HG03097 (cell line): ENCODE results near the gene CABP7.

ENCODE experiments used
- ATAC-seq: cut with Tn5 transposase; IDR thresholded peaks from one replicate; pipeline ENCODE4 v1.9.1; 2021; ENCODE audit not compliant: unreplicated experiment, low FRiP score

CABP7 gene

DNA sequence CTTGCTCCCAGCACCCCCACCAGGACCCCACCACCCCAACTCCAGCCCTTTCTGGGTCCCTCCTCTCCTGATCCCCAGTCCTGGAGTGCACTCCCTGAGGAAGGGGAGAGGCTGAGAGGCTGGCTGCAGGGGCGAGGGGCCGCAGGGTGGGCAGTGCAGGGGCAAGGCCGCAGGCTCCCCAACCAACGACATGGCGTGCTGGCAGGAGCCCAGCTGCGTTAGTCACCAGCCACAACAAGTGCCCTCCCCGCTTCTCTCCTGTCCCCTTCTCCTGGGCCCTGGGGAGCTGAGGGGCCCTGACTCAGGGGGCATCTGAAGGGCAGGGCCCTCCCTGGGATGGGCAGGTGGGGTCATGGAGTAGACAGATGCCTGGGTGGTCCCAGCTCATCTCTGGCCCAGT, 2.3 kb downstream of the CABP7 start:
- ATAC-seq: no peak

DNA sequence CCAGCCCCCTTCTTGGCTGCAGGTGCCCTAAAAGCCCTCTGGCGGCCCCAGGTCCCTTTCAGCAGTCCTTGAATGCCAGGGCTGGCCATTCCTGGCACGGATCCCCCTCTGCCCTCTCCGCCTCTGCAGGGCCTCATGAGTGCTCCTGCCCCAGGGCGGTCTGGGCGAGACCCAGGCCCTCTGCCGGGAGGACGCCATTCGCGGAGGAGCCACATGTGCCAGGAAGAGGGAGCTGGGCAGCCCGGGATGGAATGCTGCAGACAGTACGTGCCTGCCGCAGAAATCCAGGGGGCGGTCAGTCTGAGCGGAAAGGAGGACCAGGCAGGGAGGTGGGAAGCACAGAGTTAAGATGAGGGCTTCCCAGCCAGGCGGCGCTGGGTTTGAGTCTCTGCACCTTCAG, 2.8 kb downstream of the CABP7 start:
- no peak for ATAC-seq

DNA sequence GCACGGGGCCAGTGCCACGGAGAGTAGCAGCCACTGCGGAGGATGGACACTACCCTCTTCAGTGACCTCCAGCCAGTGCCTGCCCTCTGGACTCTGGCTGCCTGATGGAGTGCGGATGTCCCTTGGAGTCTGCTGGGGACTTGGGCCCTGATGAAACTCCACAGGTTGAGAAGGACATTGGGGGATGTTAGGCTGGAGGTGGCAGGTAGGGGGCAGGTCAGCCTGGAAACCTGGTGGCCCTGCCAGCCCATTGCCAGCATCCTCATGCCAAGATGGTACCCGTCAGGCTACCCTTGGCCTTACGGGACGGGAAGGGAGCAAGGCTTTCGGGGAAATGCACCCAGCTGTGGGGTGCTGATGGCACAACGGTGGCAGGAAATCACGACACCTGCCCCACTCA, 4.0 kb downstream of the CABP7 start:
- no peak for ATAC-seq

DNA sequence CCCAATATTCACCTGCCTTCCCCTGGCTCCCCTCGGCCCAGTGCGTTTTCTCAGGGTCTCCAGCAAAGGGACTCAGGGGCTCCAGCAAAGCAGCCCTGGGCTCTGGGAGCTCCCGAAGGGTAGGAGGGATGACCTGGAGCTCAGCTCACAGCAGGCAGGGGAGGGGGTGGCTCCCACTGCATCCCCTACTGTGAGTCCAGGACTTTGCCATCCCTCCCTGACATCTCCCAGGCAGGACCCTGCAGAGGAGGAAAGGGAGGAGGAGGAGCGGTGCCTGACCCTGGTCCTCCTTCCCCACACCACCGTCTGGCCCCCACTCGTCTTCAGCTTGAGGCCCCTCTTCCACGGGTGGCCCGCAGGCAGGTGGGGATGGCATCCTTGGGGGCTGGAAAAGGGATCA, 5.0 kb downstream of the CABP7 start:
- ATAC-seq: no peak

DNA sequence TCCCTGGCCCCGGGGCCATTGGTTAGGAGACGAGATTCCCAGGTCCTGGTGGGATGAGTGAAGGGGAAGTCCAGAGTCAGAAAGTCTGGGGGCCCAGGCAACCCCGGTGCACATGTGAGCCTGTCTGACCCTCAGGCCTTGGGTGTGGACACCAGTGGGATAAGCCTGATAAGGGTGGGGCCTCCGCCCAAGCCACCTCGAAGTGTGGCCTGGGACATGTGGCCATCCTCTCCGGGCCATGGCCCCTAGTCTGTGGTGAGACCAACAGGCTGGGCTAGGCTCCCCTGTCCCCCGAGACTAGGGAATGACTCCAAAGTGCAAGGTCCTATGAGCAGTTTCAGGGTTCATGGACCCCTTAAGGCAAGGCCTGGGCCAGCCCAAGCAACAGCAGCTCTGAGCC, 6.3 kb downstream of the CABP7 start:
- no peak for ATAC-seq

DNA sequence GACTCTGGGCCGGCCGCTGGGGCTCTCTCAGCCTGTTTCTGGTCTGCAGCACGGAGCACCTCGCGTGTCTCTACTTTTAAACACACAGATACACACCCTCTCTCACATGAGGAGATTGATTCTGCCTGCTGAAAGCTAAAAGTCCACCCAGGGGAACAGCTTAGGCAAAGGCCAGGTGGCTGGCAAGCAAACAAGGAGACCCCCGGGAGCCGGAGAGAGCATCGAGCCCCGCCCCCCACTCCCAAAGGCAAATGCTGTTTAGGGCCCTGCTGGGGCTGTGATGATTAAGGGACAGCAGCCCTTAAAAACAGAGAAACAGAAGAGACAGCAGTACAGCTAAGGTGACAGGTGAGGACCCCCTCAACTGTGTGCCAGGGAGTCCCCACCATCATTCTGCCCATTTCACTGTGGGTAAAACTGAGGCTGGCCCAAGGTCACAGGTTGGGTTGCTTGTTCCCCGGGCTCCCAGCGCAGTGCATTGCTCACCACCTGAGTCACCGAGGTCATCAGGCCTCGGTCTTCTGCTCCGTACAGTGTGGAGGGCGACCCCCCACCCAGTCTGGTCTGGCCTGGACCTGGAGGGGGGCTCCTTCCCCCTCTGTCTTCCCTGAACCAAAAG, 6.8 kb downstream of the CABP7 start:
- ATAC-seq: no peak

DNA sequence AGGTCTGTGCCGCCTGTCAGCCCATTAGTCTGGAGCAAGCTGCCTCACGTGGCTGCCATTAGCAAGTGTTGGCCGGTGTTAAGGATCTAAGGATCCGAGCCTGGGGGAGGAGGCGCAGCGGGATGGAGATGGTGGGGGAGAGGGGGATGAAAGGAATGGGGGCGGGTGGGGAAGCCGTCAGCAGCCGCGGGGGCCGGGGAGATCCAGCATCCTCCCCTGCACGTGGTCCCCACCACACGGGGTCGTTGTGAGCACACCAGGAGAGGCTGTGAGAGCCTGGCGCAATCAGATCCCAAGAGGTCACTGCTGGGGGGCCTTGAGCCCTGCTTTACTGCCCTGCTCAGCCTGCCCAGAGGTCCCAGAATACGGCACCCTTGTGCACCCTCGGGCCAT, 7.3 kb downstream of the CABP7 start:
- ATAC-seq: no peak

DNA sequence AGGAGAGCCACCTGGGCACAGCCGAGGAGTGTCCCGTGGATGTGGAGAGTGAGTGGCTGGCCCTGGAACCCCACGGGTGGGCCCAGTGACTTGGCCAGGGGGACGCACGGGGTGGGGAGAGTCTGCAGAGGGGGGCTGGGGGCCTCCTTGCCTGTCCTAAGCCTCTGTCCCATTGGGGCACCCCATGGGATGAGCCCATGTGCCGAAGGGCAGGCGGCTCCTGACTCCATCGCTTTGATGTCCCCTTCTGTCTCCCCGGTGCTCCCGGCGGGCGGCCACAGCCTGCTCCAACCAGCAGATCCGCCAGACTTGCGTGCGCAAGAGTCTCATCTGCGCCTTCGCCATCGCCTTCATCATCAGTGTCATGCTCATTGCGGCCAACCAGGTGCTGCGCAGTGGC, 9.4 kb downstream of the CABP7 start:
- ATAC-seq: no peak

DNA sequence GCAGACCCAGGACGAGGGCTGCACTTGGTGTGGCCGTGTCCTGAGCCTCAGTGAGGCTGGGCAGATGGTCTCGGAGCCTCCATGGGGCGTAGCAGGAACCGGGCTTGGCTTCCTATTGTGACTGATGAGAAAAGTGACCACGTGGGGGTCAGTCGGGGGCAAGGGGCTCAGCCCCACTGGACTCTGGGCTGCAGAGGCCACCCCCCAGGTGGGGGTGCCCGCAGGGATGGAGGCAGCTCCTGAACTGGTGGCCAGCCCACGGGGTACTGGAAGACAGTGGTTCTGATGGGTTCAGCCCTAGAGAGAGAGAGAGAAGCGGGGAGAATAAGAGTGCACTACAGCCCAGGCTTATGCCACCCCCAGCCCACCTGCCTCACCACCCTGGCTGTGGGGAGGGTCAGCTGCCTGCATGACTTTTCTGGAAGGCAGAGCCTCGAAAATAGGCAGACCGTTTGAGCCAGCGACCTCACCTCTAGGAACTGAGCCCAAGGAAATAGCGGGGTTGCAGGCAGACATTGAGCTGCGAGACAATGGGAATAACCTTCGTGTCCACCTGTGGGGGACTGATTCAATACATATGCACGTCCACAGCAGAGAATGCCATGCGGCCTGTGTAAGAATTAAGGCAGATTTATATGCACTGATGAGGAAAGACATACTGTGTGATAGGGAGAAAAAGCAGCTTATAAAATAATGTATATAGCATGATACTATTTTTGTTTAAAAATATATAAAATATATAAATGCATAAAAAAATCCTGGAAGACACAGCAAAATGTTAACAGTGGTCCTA, 11.5 kb downstream of the CABP7 start:
- no peak for ATAC-seq

DNA sequence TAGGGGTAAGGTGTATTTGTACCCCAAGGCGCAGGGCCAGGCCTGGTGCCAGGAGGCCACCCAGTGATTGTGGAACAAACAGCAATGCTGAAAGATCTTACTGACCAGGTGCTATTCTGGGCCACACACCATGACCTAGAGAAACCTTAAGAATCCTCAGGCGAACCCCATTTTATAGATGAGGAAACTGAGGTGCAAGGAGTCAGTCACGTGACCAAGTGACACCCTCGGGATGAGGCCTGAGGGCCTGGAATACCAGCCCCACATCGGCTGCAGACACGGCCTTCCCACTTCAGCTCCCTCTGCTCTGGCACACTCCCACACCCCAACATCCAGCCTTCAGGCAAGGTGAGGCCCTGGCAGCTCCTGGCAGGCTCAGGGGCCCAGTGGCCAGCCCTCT, 13.1 kb downstream of the CABP7 start:
- no peak for ATAC-seq

DNA sequence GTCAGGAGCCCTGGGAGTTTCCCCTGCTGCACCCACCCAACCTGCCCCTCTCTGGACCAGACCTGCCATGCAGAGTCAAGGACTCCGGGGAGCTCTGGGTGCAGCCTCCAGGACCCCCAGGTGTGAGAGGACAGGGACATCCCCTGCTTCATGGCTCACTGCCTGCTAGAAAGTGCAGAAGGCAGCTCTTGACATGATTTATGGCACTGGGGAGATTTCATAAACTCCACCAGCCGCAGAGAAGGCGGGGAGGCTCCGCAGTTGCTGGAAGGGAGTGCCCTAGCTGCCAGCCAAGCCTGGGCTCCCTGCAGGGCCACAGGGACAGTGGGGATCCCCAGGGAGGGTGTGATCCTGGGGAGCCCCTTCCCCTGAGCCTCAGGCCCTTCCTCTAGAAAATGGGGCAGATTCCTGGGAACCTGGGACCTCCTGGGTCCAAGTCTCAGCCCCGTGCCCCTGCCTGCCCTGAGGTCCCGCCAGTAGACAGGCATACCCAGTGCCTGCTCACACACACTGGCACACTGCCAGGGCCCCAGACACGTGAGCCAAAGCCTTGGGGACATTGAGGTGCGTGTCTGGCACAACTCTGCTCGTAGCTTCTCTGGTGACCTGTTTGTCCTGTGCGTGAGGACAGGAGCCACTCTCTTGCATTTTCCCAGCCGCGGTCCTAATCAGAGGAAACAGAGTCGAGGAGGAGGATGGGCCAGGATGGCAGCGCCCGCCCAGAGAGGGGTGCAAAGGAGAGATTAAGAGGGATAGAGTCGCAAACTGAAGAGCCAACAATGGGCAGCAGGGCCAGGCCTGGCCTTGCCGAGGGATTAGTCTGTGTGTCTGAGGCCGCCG, 13.8 kb downstream of the CABP7 start:
- ATAC-seq: no peak

DNA sequence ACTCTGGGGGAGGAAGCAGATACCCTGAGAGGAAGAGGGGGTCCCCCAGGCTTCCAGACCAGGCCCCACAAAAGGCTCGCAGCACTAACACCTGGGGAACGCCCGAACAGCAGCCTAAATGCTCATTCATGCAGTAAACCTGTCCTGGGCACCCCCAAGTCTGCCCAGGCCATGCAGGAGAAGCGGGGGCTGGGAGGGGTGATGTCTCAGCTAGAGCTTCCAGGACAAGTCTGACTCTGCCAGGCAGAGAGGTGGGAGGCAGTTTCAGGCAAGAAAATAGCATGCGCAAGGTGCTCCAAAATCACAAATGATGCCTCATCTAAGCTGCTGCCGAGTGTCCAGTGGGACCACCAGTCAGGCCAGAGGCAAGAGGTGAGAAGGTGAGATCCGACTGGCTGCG, 14.6 kb downstream of the CABP7 start:
- ATAC-seq: no peak

DNA sequence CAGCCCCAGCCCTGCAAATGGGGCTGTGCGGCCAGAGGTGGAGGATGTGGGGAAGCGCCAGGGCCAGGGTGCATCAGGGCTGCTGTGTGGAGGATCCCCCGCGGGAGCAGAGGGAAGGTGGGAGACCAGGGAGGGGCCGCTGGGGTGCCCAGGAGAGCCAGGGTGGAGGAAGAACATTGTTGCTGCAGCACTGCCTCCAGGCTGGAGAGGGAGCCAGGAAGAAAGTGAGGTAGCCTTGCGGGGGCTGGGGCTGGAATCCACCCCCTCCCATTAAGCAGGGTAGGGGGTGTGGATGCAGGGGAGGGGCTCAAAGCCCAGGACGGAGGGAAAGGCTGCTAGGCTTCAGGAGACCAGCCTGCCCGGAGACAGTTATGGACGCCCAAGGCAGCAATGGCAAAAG, 15.0 kb downstream of the CABP7 start:
- ATAC-seq: no peak

DNA sequence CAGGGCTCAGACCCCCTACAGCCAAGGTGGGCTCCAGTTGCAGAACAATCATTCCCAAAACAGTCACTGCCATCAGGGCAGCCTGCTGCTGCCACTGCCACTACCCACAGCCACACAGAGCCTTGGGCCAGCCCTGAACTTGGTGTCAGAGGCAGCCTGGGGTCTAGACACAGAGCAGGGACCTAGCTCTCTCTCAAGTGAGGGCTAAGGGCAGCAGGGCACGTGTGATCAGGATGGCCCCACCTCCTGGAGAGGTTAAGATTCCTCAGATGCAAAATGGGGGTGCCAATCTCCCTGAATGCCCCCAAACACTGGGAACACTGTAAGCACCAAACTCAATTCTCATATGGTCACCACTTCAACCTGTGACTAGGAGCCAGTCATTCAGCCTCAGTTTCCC, 15.6 kb downstream of the CABP7 start:
- no peak for ATAC-seq

DNA sequence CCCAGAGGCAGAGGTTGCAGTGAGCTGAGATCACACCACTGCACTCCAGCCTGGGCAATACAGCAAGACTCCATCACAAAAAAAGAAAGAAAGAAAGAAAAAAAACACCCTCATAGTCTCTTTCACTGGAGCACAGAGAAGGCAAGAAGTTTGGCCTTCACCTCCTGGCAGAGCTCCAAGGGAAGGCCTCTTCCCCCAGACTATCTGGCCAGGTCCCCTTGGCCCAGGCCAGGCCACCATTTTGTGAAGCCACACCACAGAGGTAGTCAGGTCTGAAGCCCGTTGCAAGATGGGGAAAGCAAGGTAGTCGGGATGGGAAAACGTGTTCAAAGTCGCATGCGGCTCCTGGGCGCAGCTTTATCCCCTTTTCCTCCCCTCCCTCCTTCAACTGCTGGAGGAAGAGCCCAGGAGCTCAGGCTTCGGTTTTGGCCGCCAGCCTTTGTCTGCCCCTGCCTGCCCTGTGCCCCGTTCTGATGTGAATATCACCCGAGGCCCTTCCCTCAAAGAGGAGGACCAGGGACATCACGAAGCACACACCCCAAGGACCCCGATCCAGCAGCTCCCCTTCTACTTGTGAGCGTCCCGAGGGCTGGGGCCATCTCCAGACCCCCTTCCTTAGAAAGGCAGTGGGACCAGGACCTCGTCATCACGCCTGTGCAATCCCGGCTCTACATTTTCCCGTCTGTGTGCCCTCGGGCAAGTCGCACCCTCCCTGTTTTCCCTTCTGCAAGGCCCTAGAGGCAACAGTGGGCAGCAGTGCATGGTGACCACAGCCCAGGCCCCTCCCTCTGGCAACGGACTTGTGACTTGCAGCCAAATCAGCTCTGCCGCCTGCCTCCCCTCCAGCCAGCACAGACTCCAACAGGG, 17.7 kb downstream of the CABP7 start:
- ATAC-seq: no peak

DNA sequence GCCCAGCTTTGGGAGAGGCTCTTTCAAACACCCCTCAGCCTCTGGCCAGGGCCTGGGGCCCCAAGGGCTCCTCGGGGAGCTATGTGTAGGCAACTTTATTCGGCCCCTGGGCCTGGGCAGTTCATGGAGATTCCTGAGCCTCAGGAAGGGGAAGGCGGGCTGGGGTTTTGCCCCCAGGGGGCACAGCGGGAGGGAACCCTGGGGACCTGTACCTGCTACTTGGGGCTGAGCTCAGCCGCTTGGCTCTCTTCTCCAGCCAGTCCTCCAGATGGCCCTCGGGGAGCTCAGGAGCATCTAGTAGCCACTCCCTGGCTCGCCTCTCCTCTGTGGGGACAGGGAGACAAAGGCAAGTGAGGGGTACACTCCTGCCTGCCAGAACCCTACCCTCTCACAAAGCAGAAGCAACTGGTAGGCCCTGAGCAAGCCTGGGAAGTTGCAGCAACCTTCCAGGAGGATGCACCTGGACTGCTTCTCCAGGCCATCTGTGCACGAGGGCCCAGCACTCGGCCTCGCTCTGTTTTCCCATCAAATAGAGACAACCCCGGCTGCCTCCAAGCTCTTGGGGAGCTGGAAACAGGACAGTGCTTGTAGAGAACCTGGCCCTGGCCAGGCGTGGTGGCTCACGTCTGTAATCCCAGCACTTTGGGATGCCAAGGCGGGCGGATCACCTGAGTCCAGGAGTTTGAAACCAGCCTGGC, 18.5 kb downstream of the CABP7 start:
- ATAC-seq: no peak

DNA sequence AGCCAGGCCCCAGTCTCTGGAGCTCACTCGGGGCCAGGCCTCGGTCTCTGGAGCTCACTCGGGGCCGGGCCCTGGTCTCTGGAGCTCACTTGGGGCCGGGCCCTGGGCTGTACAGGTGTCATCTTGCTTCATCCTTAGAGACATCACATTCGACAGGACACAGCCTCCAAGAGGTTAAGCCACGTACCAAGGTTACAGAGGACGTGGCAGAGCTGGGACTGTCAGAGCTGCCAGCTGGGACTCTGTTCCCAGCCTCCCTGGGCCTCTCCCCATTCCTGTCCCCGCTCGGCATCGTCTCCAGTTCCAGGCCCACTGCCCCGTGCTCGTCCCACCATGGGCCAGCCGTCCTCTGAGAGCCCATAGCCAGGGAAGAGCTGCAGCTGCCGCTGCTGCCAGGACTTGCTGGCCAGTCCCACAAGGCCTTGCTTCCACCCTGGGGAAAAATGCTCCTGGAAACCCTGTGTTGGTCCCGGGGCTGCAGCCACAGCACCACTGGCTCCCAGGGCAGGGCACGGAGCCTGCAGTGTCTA, 19.6 kb downstream of the CABP7 start:
- no peak for ATAC-seq

DNA sequence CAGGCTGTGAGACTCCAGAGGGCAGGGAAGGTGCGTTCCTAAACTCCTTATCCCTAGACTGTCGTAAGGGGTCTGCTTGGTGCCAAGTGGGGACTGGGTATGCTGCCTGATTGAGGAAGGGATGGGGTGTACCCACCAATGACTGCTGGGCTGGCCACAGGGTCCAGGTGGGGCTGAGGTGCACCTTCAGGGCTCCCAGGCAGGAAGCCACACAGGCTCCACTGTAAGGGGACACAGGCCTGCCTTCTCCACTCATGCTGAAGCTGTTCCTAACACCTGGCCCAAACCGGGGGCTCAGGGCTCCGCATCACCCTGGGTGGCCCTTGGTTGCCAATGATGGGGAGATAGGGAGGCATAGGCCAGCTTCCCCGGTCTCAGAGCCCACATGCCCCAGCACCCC, 20.4 kb downstream of the CABP7 start:
- no peak for ATAC-seq

DNA sequence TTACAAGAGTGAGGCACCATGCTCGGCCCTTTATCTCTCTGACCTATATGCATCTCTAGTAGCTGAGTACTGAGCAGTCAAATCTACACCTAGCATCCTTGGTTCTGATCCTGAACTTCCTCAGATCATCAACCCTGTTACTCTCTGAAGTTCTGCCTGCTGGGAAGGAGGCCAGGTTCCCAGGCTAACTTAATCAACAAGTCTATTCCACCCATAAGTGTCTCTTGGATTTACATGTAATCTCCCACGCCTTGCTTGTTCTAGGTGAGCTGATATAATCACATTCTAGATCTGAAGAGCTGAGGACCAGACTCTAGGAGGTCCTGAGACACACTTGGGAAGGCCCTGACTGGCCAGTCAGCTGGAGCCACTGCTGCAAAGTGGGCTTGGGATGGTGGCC, 22.1 kb downstream of the CABP7 start:
- no peak for ATAC-seq

DNA sequence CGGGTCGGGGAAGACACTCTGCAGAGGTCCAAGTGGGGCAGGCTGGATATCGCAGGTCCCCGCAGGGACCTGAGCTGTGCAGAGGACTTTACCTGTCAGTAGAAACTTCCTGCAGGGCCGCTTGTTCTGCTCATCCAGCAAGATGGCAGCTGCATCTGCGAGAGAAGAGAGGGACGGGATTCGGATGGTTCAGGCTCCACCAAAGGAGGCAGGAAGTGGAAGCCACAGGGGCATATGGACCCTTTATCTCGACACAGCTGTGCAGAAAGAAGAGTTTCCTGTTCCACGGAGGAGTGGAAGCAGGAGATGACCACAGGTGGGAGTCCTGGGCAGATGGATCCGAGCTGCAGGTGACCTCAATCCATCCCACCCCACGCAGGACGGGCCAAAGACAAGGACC, 22.5 kb downstream of the CABP7 start:
- ATAC-seq: no peak
